GM19468 (cell line): ENCODE results near the gene RAB18.
"Not testable (repeated sequence)": the region's sequence is repeated elsewhere in the genome, so short reads cannot be mapped to it uniquely, and the experiment has no call there.

Experiments
- ATAC-seq: cut with Tn5 transposase; IDR thresholded peaks from one replicate; pipeline ENCODE4 v1.9.1; 2021; ENCODE audit warnings: mild to moderate bottlenecking, moderate library complexity, moderate number of reproducible peaks; ENCODE audit not compliant: unreplicated experiment; ENCODE audit errors: extremely low read depth

RAB18 gene

GRCh38 chr10:27504007-27504807 is at the start of gene RAB18:
Gene RAB18 (plus strand): TSS chr10:27504304. CDS start chr10:27504370, 66 bp downstream.
- peak; percentile 97 for ATAC-seq

- ATAC-seq: no peak
Observed at GRCh38 chr10:27454837-27455236, 49.3 kb upstream of the RAB18 start.

- ATAC-seq: no peak
Observed at GRCh38 chr10:27457261-27457945, 46.7 kb upstream of the RAB18 start.

- no peak for ATAC-seq
Observed at GRCh38 chr10:27457966-27458365, 46.1 kb upstream of the RAB18 start.

GRCh38 chr10:27461312-27461711 is 42.8 kb upstream of the RAB18 start:
- ATAC-seq: no peak

GRCh38 chr10:27463961-27464360 is 40.1 kb upstream of the RAB18 start:
- no peak for ATAC-seq

GRCh38 chr10:27464993-27465392 is 39.1 kb upstream of the RAB18 start:
- ATAC-seq: no peak

GRCh38 chr10:27465596-27465995 is 38.5 kb upstream of the RAB18 start:
- not testable (repeated sequence) for ATAC-seq

GRCh38 chr10:27470885-27471284 is 33.2 kb upstream of the RAB18 start:
- no peak for ATAC-seq

- no peak for ATAC-seq
Observed at GRCh38 chr10:27474741-27475140, 29.4 kb upstream of the RAB18 start.

GRCh38 chr10:27479016-27479415 is 25.1 kb upstream of the RAB18 start:
- ATAC-seq: no peak

- ATAC-seq: no peak
Observed at GRCh38 chr10:27481486-27481885, 22.6 kb upstream of the RAB18 start.

- no peak for ATAC-seq
Observed at GRCh38 chr10:27482984-27483956, 20.8 kb upstream of the RAB18 start.

- no peak for ATAC-seq
Observed at GRCh38 chr10:27485368-27485767, 18.7 kb upstream of the RAB18 start.

- no peak for ATAC-seq
Observed at GRCh38 chr10:27485986-27486385, 18.1 kb upstream of the RAB18 start.

- ATAC-seq: no peak
Observed at GRCh38 chr10:27490807-27491206, 13.3 kb upstream of the RAB18 start.

GRCh38 chr10:27494116-27494805 is 9.8 kb upstream of the RAB18 start:
- ATAC-seq: no peak

GRCh38 chr10:27496137-27496536 is 8.0 kb upstream of the RAB18 start:
- ATAC-seq: no peak

- ATAC-seq: no peak
Observed at GRCh38 chr10:27500096-27500495, 4.0 kb upstream of the RAB18 start.

- ATAC-seq: no peak
Observed at GRCh38 chr10:27500886-27501285, 3.2 kb upstream of the RAB18 start.
